Hematopoietic multipotent progenitor cell treated with erythropoietin and hydrocortisone succinate and interleukin-3 and kit ligand, for 15 days (in vitro differentiated cells): ENCODE results near the gene CREB3L2.
"Not testable (repeated sequence)": the region's sequence is repeated elsewhere in the genome, so short reads cannot be mapped to it uniquely, and the experiment has no call there.

ENCODE experiments used
- DNase-seq: peaks from one replicate; pipeline ENCODE4 v3.0.0-alpha.2; 2015; ENCODE audit warnings: low spot score

CREB3L2 gene

GRCh38 chr7:137933270-137934017, 68.4 kb downstream of the CREB3L2 start:
- DNase-seq, result no peak

- DNase-seq, result no peak
Measured at GRCh38 chr7:137932881-137933269, 69.0 kb downstream of the CREB3L2 start.

DNA sequence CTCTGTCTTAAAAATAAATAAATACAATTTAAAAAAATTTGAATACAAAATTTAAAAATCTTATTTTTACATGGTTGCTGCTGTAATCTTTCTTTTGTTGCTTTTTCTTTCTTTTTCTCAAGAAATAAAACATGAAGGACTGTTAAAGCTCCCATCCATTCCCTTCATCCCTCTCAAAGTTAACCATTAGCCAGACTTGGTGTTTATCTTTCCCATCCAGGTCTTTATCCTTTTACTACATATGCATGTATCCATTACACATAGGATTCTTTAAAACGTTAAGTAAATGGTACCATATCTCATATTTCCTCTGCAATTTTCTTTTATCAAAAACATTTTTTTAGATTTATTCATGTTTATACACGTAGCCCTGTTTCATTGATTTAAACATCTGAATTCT, 70.1 kb downstream of the CREB3L2 start:
- DNase-seq, result no peak

DNA sequence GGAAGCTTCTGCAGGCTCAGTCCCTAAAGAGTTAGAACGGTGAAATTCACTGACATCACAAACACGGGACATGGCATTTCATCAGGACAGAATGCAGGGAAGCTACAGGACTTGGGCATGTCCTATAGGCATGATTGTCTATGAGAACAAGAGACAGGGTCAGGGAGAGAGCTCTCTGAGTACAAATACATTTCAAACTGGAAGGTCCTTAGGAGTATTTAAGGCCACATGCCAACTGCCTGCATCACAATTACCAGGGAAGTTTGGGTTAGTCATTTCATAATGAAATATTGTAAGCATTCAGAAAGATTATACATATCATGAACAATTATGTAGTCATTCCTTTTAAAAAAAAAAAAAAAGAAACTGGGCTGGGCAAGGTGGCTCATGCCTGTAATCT, 71.3 kb downstream of the CREB3L2 start:
- no peak for DNase-seq

GRCh38 chr7:137928626-137929025, 73.3 kb downstream of the CREB3L2 start:
- DNase-seq, result no peak

- no peak for DNase-seq
Measured at GRCh38 chr7:137927386-137927785, 74.5 kb downstream of the CREB3L2 start.

- DNase-seq, result not testable (repeated sequence)
Measured at GRCh38 chr7:137926206-137926605, 75.7 kb downstream of the CREB3L2 start.

DNA sequence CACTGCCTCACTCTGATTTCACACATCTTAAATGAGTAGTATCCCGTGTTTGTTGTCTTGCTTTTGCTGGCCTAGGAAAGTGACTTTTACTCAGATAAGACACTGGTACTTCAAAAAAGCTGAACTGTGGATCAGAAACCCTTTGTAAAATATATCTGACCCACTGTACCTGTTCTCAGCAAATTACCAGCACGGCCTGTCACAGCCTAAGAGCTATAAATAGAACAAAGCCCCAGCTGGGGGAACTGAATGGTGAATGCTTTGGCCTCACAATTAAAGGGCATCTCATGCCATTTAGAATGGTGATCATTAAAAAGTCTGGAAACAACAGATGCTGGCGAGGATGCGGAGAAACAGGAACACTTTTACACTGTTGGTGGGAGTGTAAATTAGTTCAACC, 76.1 kb downstream of the CREB3L2 start:
- no peak for DNase-seq

- no peak for DNase-seq
Measured at GRCh38 chr7:137925091-137925490, 76.8 kb downstream of the CREB3L2 start.

- DNase-seq, result no peak
Measured at GRCh38 chr7:137923380-137923779, 78.5 kb downstream of the CREB3L2 start.

DNA sequence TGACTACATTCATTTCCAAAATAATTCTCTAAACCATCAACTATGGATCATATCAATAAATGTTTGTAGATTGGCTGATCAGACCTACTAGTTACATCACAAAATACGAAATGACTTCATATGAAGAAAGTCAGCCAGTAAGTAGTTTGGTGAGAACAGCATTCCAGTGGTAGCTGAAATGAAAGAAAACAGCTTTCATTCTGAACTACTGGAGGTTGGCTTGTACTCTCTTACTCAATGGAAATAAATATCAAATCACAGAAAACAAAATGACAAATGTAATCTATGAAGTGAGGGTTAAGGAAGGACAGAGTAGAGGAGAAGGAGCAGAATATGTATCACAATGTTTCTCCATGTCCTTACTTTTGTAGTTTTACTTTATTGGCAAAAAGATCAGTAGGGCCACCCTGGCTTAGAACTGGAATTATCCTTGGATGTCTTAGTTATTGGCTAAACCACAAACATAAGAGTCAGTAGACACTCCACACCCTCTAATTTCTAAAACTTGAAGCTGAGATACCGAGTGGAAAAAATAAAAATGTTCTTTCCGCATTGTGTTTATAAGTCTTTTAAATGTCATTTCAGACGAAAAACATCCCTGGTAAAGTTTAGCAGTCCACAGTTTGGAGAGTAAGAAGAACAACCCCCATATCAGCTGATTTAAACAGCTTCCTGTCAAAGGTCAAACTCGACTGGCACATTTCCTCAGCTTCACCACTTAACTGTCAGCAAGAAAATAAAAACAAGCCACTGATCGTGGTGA, 81.1 kb downstream of the CREB3L2 start:
- DNase-seq, result no peak

DNA sequence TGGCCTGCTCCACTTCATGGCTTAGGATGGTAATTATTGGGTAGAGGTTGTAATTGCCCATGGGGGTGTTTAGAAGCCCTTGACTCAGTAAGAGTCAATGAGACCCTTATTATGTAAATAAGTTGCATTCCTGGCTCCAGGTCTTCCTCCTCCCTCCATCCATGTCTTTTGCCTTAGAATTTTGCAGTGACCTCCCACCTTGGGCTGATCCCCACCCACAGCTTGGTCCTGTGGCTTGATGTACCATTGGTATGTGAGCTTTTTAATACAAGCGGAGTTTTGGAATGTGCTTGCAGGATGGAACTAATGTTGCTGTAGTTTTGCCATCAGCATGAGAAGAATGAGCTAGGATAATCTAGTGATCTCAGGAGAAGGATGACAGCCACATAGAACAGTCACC, 81.9 kb downstream of the CREB3L2 start:
- no peak for DNase-seq

DNA sequence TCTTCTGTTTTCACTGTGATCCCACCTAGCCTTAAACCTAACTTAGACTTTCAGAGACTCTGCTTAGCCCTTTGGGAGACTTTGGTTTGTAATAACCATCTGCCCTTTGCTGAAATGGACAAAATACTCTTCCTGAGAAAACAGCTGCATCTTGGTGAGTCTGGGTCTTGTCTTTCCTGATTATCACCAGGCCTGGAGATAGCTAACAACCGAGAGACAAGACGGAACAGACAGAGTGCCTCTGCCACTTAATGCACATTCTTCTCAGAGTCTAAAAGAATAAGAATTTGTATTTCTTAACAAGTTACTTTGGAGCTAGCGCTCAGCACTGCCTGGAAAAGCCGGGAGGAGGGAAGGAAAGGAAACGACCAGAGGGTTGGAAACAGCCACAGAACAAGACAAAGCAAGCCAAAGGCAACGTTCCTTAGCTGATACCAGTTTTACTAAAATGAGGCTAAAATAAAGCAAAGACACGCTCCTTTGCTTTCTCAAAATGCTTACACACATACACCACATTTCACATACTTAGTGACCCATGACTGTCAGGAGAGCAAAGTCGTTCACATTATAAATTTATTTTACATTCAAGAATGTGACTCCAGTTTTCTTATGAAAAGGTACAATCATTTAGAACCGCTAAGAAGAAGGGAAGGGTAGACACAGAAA, 84.8 kb downstream of the CREB3L2 start:
- no peak for DNase-seq

DNA sequence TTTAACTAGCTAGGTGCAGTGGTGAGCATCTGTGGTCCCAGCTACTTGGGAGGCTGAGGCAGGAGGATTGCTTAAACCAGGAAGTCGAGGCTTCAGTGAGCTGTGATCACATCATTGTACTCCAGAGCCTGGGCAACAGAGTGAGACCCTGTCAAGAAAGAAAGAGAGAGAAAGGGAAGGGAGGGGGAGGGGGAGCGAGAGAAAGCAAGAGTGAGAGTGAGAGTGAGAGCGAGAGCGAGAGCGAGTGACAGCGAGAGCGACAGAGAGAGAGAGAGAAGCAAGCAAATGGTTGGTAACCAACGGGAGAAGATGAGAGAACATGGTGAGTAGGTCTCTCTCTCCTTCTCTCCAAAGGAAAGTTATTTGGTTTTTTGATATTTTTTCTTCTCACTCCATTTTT, 85.3 kb downstream of the CREB3L2 start:
- no peak for DNase-seq

DNA sequence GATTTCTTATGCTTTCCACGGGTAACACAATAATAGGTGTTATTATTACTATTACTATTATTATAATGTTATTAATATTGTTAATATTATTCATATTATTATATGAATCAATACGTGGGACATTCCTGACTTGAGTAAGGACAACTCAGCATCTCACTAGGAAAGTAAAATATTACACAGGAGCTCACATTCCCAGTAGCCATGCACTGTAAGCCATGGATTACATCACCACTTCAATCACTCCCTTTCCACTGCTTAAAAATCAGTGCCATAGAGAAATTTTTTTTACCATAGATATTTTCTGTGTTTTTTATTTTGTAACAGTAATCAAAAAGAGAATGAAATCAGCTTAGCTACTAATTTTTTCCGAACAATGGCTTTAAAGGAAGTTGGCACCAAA, 86.6 kb downstream of the CREB3L2 start:
- DNase-seq, result no peak

- no peak for DNase-seq
Measured at GRCh38 chr7:137913985-137914384, 87.9 kb downstream of the CREB3L2 start.

DNA sequence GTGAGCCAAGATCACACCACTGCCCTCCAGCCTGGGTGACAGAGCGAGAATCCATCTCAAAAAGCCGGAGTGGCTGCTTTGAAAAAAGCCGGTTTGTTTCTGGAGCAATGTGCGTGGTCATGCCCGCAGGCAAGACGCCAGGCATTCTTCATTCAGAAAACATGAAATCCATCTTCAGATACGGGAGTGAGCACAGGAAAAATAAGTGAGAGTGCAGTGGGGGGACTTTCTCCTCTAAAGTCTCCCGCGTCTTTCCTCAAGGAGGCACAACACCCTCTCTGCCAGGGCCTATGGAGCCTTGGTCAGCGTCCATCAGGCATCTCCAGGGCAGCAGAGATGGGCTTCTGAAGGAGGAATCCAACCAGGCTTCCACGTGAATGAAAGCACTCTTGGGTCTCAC, 92.8 kb downstream of the CREB3L2 start:
- DNase-seq, result no peak

DNA sequence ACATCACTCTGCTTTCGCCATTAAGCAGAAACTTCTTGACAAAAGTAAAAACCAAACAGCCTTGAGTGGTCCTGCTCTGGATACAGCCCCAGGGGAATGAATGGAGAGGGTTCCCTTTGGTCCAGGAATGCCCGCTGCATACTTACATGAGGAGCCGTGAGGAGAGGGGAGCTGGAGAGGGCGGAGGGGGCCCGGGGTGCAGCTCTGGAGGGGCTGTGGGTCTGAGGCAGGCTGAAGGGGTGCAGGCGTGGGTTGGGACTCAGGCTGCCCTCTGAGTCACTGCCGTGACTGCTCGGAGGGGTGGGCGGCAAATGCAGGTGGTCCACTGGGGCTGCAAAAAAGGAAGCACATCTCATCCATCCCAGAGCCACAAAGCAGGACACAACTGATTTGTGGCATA, 93.8 kb downstream of the CREB3L2 start:
- no peak for DNase-seq

GRCh38 chr7:137906636-137907035, 95.2 kb downstream of the CREB3L2 start:
- DNase-seq, result not testable (repeated sequence)

DNA sequence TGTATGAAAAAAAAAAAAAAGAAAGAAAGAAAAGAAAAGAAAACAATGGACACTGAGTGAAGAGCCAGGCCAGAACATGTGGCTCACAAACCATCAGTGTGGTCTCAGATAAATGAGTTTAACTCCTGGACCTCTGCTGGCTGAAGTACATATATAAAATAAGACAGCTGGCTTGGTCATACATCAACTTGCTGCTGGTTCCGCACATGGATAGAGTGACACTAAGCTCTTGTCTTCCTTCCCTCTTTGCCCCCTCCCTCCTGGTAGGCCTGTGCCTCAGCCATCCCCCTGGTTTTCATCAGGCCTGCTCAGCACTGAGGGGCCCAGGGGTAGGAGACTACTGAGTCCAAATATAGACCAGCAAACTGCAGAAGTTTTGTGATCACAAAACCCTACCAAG, 97.1 kb downstream of the CREB3L2 start:
- no peak for DNase-seq

- peak; percentile 81 for DNase-seq
Measured at GRCh38 chr7:137903382-137904169, 98.3 kb downstream of the CREB3L2 start.

- no peak for DNase-seq
Measured at GRCh38 chr7:137900137-137900536, 101.7 kb downstream of the CREB3L2 start.
